Common myeloid progenitor, CD34-positive (primary cell): Measurements from ENCODE around the gene GSTM3.

Experiments used
- CTCF ChIA-PET: fragments of 350-600 bp; sonication (Branson Sonifier 250); formaldehyde crosslinking; loops from one replicate; lab custom pipeline; 2021; ENCODE audit warnings: antibody characterized with exemption; lab: Charles Lee
- POLR2A ChIA-PET: fragments of 350-600 bp; sonication (Branson Sonifier 250); formaldehyde crosslinking; loops from one replicate; lab custom pipeline; 2021; ENCODE audit warnings: antibody characterized with exemption; lab: Charles Lee
- DNase-seq, 3 donors: peaks; one replicate each; pipeline versions ENCODE4 v3.0.0 to v3.0.0-alpha.2; 2013
- H3K27ac ChIP-seq, 2 experiments: 1 replicate in 1 of 2; 2 replicates in 1 of 2; pipeline ENCODE4 v1.7.0; 2013; ENCODE audit warnings: inconsistent platforms in 2 of 2, low read length in 2 of 2, mild to moderate bottlenecking in 2 of 2, low read depth in 1 of 2, moderate library complexity in 1 of 2; ENCODE audit not compliant: severe bottlenecking in 2 of 2, insufficient read depth in 1 of 2, poor library complexity in 1 of 2
- H3K27me3 ChIP-seq, 5 experiments: replicated peaks in 2 of 5; 1 replicate in 3 of 5; 2 replicates in 2 of 5; pipeline versions ENCODE4 v1.6.1 to v1.7.0; 2013; ENCODE audit warnings: low read length in 4 of 5, mild to moderate bottlenecking in 2 of 5, moderate library complexity in 2 of 5, inconsistent platforms in 1 of 5; ENCODE audit not compliant: insufficient read depth in 5 of 5, control insufficient read depth in 4 of 5
- H3K36me3 ChIP-seq, 4 experiments: 1 replicate in 2 of 4; 2 replicates in 2 of 4; pipeline versions ENCODE4 v1.6.1 to v1.7.0; 2013; ENCODE audit warnings: low read length in 3 of 4, control low read depth in 1 of 4, mild to moderate bottlenecking in 1 of 4; ENCODE audit not compliant: control insufficient read depth in 4 of 4, insufficient read depth in 4 of 4
- H3K4me1 ChIP-seq, 4 experiments: 1 replicate in 3 of 4; 2 replicates in 1 of 4; pipeline versions ENCODE4 v1.6.1 to v1.7.1; 2013; ENCODE audit warnings: low read length in 3 of 4, mild to moderate bottlenecking in 3 of 4, control low read depth in 1 of 4, inconsistent platforms in 1 of 4, moderate library complexity in 1 of 4; ENCODE audit not compliant: control insufficient read depth in 4 of 4, insufficient read depth in 4 of 4; ENCODE audit errors: control extremely low read depth in 1 of 4
- H3K4me3 ChIP-seq, 7 experiments: 1 replicate in 4 of 7; 2 replicates in 3 of 7; pipeline versions ENCODE4 v1.5.1 to v1.7.0; 2013; ENCODE audit warnings: mild to moderate bottlenecking in 7 of 7, low read length in 6 of 7, moderate library complexity in 6 of 7, inconsistent platforms in 2 of 7, low read depth in 2 of 7, control low read depth in 1 of 7; ENCODE audit not compliant: insufficient read depth in 4 of 7, control insufficient read depth in 1 of 7; ENCODE audit errors: extremely low read depth in 1 of 7
- H3K9me3 ChIP-seq, 5 experiments: 1 replicate in 4 of 5; 2 replicates in 1 of 5; pipeline versions ENCODE4 v1.6.1 to v1.7.1; 2013; ENCODE audit warnings: low read length in 4 of 5, mild to moderate bottlenecking in 2 of 5, inconsistent platforms in 1 of 5, low read depth in 1 of 5, moderate library complexity in 1 of 5; ENCODE audit not compliant: control insufficient read depth in 4 of 5, insufficient read depth in 2 of 5; ENCODE audit errors: control extremely low read depth in 1 of 5
- WGBS: methylation state at CpG from one replicate; pipeline ENCODE4 v1.1.5; 2013; ENCODE audit not compliant: insufficient coverage; 5-methylcytosine and 5-hydroxymethylcytosine counted together

Gene GSTM3

GRCh38 chr1:109787211-109787844 lies 46.5 kb upstream of the GSTM3 start:
- no peaks in the 10 kb centered on the region for H3K36me3 ChIP-seq
- WGBS, result 93% methylated on average over 9 of the region's 9 CpGs
- no peaks in the 10 kb centered on the region for H3K27me3 ChIP-seq
- peaks cover 14 to 69% (median 60%) of the 10 kb centered on the region in 4 experiments for H3K4me1 ChIP-seq
- H3K9me3 ChIP-seq, result no peaks in the 10 kb centered on the region
- H3K4me3 ChIP-seq, result no peak overlapping the region
- CTCF ChIA-PET, result interaction anchor here (0.9 to 21.2 kb wide), 9 partner anchors 13 to 223 kb away, joined by 3 to 551 read pairs (median 5); partner anchors contain the start of gene AHCYL1
- no peak overlapping the region for H3K27ac ChIP-seq
- POLR2A ChIA-PET, result no interaction called here
- no peak for DNase-seq

GRCh38 chr1:109786531-109787021 lies 45.7 kb upstream of the GSTM3 start:
- no peak for DNase-seq
- no peaks in the 10 kb centered on the region for H3K27me3 ChIP-seq
- no peaks in the 10 kb centered on the region for H3K9me3 ChIP-seq
- H3K4me3 ChIP-seq, result no peak overlapping the region
- H3K27ac ChIP-seq, result no peak overlapping the region
- POLR2A ChIA-PET, result interaction anchor here (0.8 kb wide), 1 partner anchor 198 kb away, joined by 5 read pairs; the partner anchor contains the start of gene AHCYL1
- no peaks in the 10 kb centered on the region for H3K36me3 ChIP-seq
- CTCF ChIA-PET, result interaction anchor here (0.9 to 21.2 kb wide), 9 partner anchors 12 to 224 kb away, joined by 3 to 551 read pairs (median 5); partner anchors contain the start of gene AHCYL1
- 74% methylated on average over 6 of the region's 6 CpGs for WGBS
- H3K4me1 ChIP-seq, result peaks cover 14 to 62% (median 53%) of the 10 kb centered on the region in 4 experiments

GRCh38 chr1:109786112-109786480 lies 45.3 kb upstream of the GSTM3 start:
- Histone ChIP-seq H3K4me1 (peaks cover 11 to 58% (median 48%) of the 10 kb centered on the region in 4 experiments), H3K9me3 (peaks cover 0 to under 1% (median 0%) of the 10 kb centered on the region in 5 experiments), H3K4me3 (no peak overlapping the region), H3K27ac (no peak overlapping the region), H3K36me3 (no peaks in the 10 kb centered on the region), H3K27me3 (no peaks in the 10 kb centered on the region)
- DNase-seq, result peak in 2 of 3 donors; percentile 20 to 33
- no CpG with 5 or more reads among the region's 5 CpGs for WGBS
- ChIA-PET CTCF (interaction anchor here (0.6 to 21.2 kb wide), 12 partner anchors 12 to 244 kb away, joined by 3 to 551 read pairs (median 4); partner anchors contain the start of gene AHCYL1), POLR2A (interaction anchor here (0.8 kb wide), 1 partner anchor 198 kb away, joined by 5 read pairs; the partner anchor contains the start of gene AHCYL1)

GRCh38 chr1:109785446-109786111 lies 44.7 kb upstream of the GSTM3 start:
- 100% methylated on average over 3 of the region's 4 CpGs for WGBS
- no peak for DNase-seq
- H3K27me3 ChIP-seq, result no peaks in the 10 kb centered on the region
- ChIA-PET POLR2A (interaction anchor here (0.8 kb wide), 1 partner anchor 199 kb away, joined by 5 read pairs; the partner anchor contains the start of gene AHCYL1), CTCF (interaction anchor here (0.6 to 21.2 kb wide), 9 partner anchors 11 to 244 kb away, joined by 3 to 551 read pairs (median 4); partner anchors contain the start of gene AHCYL1)
- H3K9me3 ChIP-seq, result peaks cover 0 to 2% (median 0%) of the 10 kb centered on the region in 5 experiments
- peaks cover 10 to 53% (median 43%) of the 10 kb centered on the region in 4 experiments for H3K4me1 ChIP-seq
- no peak overlapping the region for H3K27ac ChIP-seq
- H3K4me3 ChIP-seq, result no peak overlapping the region
- no peaks in the 10 kb centered on the region for H3K36me3 ChIP-seq

GRCh38 chr1:109784551-109785252 lies 43.9 kb upstream of the GSTM3 start:
- H3K4me3 ChIP-seq, result no peak overlapping the region
- ChIA-PET CTCF (interaction anchor here (1.2 to 21.2 kb wide), 8 partner anchors 7 to 245 kb away, joined by 3 to 551 read pairs (median 15); partner anchors contain the start of gene AHCYL1), POLR2A (no interaction called here)
- no peaks in the 10 kb centered on the region for H3K27me3 ChIP-seq
- H3K36me3 ChIP-seq, result no peaks in the 10 kb centered on the region
- no peak overlapping the region for H3K27ac ChIP-seq
- peaks cover 3 to 44% (median 34%) of the 10 kb centered on the region in 4 experiments for H3K4me1 ChIP-seq
- WGBS, result 94% methylated on average over 5 of the region's 5 CpGs
- no peak for DNase-seq
- H3K9me3 ChIP-seq, result peaks cover 0 to 2% (median 0%) of the 10 kb centered on the region in 5 experiments

GRCh38 chr1:109783436-109783835 lies 42.6 kb upstream of the GSTM3 start:
- Histone ChIP-seq H3K27me3 (no peaks in the 10 kb centered on the region), H3K4me3 (no peak overlapping the region), H3K27ac (no peak overlapping the region), H3K4me1 (peaks cover under 1 to 32% (median 22%) of the 10 kb centered on the region in 4 experiments), H3K9me3 (peaks cover 0 to 2% (median 0%) of the 10 kb centered on the region in 5 experiments), H3K36me3 (no peaks in the 10 kb centered on the region)
- ChIA-PET POLR2A (no interaction called here), CTCF (interaction anchor here (4.2 to 21.2 kb wide), 4 partner anchors 9 to 198 kb away, joined by 26 to 551 read pairs (median 236); partner anchors contain the start of gene AHCYL1)
- WGBS, result 100% methylated on average over 4 of the region's 8 CpGs
- no peak for DNase-seq
